Esophagus muscularis mucosa (tissue), 4 donors: ENCODE data around the gene DHDDS.

ENCODE experiments used
- CTCF ChIP-seq, 3 experiments: fragments of 200-600 bp in 2 of 3; fragments of 450-650 bp in 1 of 3; sonication (generic) in 2 of 3; IDR thresholded peaks; one replicate each; pipeline ENCODE4 v1.5.1; 2017 to 2019; ENCODE audit warnings: antibody characterized with exemption in 3 of 3, mild to moderate bottlenecking in 2 of 3, moderate library complexity in 1 of 3
- EP300 ChIP-seq: sonication (generic); formaldehyde crosslinking; IDR thresholded peaks from one replicate; pipeline ENCODE4 v1.6.1; 2017; ENCODE audit warnings: antibody characterized with exemption
- POLR2A ChIP-seq: fragments of 450-650 bp; IDR thresholded peaks from one replicate; pipeline ENCODE4 v1.6.1; 2017; ENCODE audit warnings: antibody characterized with exemption, moderate library complexity, mild to moderate bottlenecking, low read depth
- POLR2AphosphoS5 ChIP-seq, 2 donors: sonication (generic); formaldehyde crosslinking; IDR thresholded peaks; one replicate each; pipeline ENCODE4 v1.6.1; 2017; ENCODE audit warnings: antibody characterized with exemption in 2 of 2

- no peak for TF ChIP-seq CTCF (IDR thresholded peaks at IDR 0.05)
- no peak for TF ChIP-seq POLR2AphosphoS5 (IDR thresholded peaks at IDR 0.05)
- no peak for TF ChIP-seq EP300
- no peak for TF ChIP-seq POLR2A
These were observed 13.2 kb upstream of the DHDDS start for GRCh38 chr1:26418865-26419349.
